Lower lobe of right lung (tissue), 2 donors: ENCODE measurements around the gene MSI2. TPM values are rescaled to one million over a fixed set of nuclear protein-coding genes. Genes with fewer than 3 reads are reported as not detected.

Experiments used
- ATAC-seq, 2 donors: fragments of 200-7000 bp; cut with Tn5 transposase; one replicate each; pipeline ENCODE4 v1.9.1; 2020 to 2022; ENCODE audit warnings: mild to moderate bottlenecking in 2 of 2, moderate library complexity in 2 of 2
- DNase-seq: peaks from one replicate; pipeline ENCODE4 v3.0.0-alpha.2; 2020
- H3K27ac ChIP-seq: fragments of 200-600 bp; one replicate; pipeline ENCODE4 v1.8.0; 2022
- H3K27me3 ChIP-seq: fragments of 200-600 bp; one replicate; pipeline ENCODE4 v1.8.0; 2022; ENCODE audit warnings: low read depth
- H3K36me3 ChIP-seq: fragments of 200-600 bp; one replicate; pipeline ENCODE4 v1.8.0; 2022; ENCODE audit warnings: mild to moderate bottlenecking
- H3K4me1 ChIP-seq: fragments of 200-600 bp; one replicate; pipeline ENCODE4 v1.8.0; 2022
- H3K4me3 ChIP-seq: fragments of 200-600 bp; one replicate; pipeline ENCODE4 v1.8.0; 2022; ENCODE audit warnings: mild to moderate bottlenecking
- H3K9me3 ChIP-seq: fragments of 200-600 bp; one replicate; pipeline ENCODE4 v1.8.0; 2022
- CTCF ChIP-seq: fragments of 200-600 bp; IDR thresholded peaks from one replicate; pipeline ENCODE4 v1.8.0; 2022; ENCODE audit warnings: antibody characterized with exemption, mild to moderate bottlenecking
- intact Hi-C: fragments of 100-400 bp; cut with DNase I; formaldehyde crosslinking; loops from one replicate; pipeline ENCODE4 v1.11.0; 2022
- total RNA-seq: library from RNA; stranded (reverse); fragmentation: NEBNext Ultra II Directional; extraction: Animal tissue kit (Norgen Biotek cat#: 25700); gene quantifications from one replicate; pipeline ENCODE4 v1.2.1, GENCODE V29; 2021
- donor health status: DM: no; HTN: yes; CAD: no; lungs with severe emphysema.

MSI2 gene
- total RNA-seq, 1 donor from 2014 or later: 43.9 TPM

- no peaks in the 10 kb centered on the region for H3K36me3 ChIP-seq
- no peak for DNase-seq
- intact Hi-C loops: no loop called here
- H3K27ac ChIP-seq: no peak overlapping the region
- H3K9me3 ChIP-seq: no peaks in the 10 kb centered on the region
- TF ChIP-seq CTCF: no peak
- H3K4me3 ChIP-seq: no peak overlapping the region
- H3K27me3 ChIP-seq: peaks cover 6% of the 10 kb centered on the region
- ATAC-seq: no peak
- H3K4me1 ChIP-seq: no peaks in the 10 kb centered on the region
Observed at GRCh38 chr17:57732062-57732461, 475.7 kb downstream of the MSI2 start.

GRCh38 chr17:57733085-57733484, 476.8 kb downstream of the MSI2 start:
- H3K27me3 ChIP-seq: peaks cover 4% of the 10 kb centered on the region
- ATAC-seq (no peak), DNase-seq (no peak)
- no peak overlapping the region for H3K27ac ChIP-seq
- H3K4me1 ChIP-seq: no peaks in the 10 kb centered on the region
- H3K9me3 ChIP-seq: no peaks in the 10 kb centered on the region
- H3K36me3 ChIP-seq: no peaks in the 10 kb centered on the region
- no peak overlapping the region for H3K4me3 ChIP-seq
- no peak for TF ChIP-seq CTCF
- intact Hi-C loops: no loop called here

Other genes starting within 250 kb of the MSI2 start
- 54.5 TPM for gene AKAP1, start 171.3 kb upstream of the MSI2 start, total RNA-seq